CD8-positive, alpha-beta memory T cell (primary cell): ENCODE results near the gene NPBWR2. TPM values are rescaled to one million over a fixed set of nuclear protein-coding genes. Genes with fewer than 3 reads are reported as not detected.
A peak's percentile ranks its signal among the peaks of the same experiment; 100 is the strongest.

Experiments used
- CTCF ChIA-PET: fragments of 350-600 bp; sonication (Branson Sonifier 250); formaldehyde crosslinking; loops from one replicate; lab custom pipeline; 2021; ENCODE audit warnings: antibody characterized with exemption; lab: Charles Lee
- POLR2A ChIA-PET: fragments of 350-600 bp; sonication (Branson Sonifier 250); formaldehyde crosslinking; loops from one replicate; lab custom pipeline; 2021; ENCODE audit warnings: antibody characterized with exemption; lab: Charles Lee
- DNase-seq, 5 donors: peaks; one replicate each; pipeline versions ENCODE4 v3.0.0 to v3.0.0-alpha.2; 2020 to 2022; ENCODE audit warnings: mixed read lengths in 1 of 5
- H3K27ac ChIP-seq: one replicate; pipeline ENCODE4 v1.7.0; 2013; ENCODE audit warnings: low read depth, mild to moderate bottlenecking, low read length, moderate library complexity
- H3K27me3 ChIP-seq: 2 replicates; pipeline ENCODE4 v1.7.0; 2013; ENCODE audit warnings: low read length, mild to moderate bottlenecking; ENCODE audit not compliant: insufficient read depth, poor library complexity, severe bottlenecking
- H3K36me3 ChIP-seq: 2 replicates; pipeline ENCODE4 v1.7.0; 2013; ENCODE audit warnings: mild to moderate bottlenecking, low read length, moderate library complexity; ENCODE audit not compliant: insufficient read depth
- H3K4me1 ChIP-seq: 2 replicates; pipeline ENCODE4 v1.7.0; 2013; ENCODE audit warnings: mild to moderate bottlenecking, low read length, moderate library complexity; ENCODE audit not compliant: insufficient read depth
- H3K4me3 ChIP-seq: 2 replicates; pipeline ENCODE4 v1.7.0; 2013; ENCODE audit warnings: mild to moderate bottlenecking, low read length
- H3K9me3 ChIP-seq: 2 replicates; pipeline ENCODE4 v1.7.0; 2013; ENCODE audit warnings: mild to moderate bottlenecking, low read length
- H3K27ac Mint-ChIP-seq, 8 donors: one replicate each; pipeline ENCODE4 v1.8.0; 2020 to 2021; ENCODE audit warnings: mixed read lengths in 8 of 8, mild to moderate bottlenecking in 6 of 8, inconsistent platforms in 3 of 8, moderate library complexity in 3 of 8
- H3K27me3 Mint-ChIP-seq, 2 donors: one replicate each; pipeline ENCODE4 v1.8.0; 2020 to 2021; ENCODE audit warnings: mixed read lengths in 2 of 2, mild to moderate bottlenecking in 1 of 2, moderate library complexity in 1 of 2
- H3K36me3 Mint-ChIP-seq, 3 donors: one replicate each; pipeline ENCODE4 v1.8.0; 2020 to 2021; ENCODE audit warnings: mixed read lengths in 3 of 3, inconsistent platforms in 1 of 3, mild to moderate bottlenecking in 1 of 3
- H3K4me1 Mint-ChIP-seq, 3 donors: one replicate each; pipeline ENCODE4 v1.8.0; 2020 to 2021; ENCODE audit warnings: mixed read lengths in 3 of 3, inconsistent platforms in 1 of 3, mild to moderate bottlenecking in 1 of 3
- H3K4me3 Mint-ChIP-seq, 7 donors: one replicate each; pipeline ENCODE4 v1.8.0; 2020 to 2021; ENCODE audit warnings: mixed read lengths in 7 of 7, mild to moderate bottlenecking in 6 of 7, moderate library complexity in 4 of 7, inconsistent platforms in 2 of 7
- H3K9me3 Mint-ChIP-seq, 5 donors: one replicate each; pipeline ENCODE4 v1.8.0; 2020 to 2022; ENCODE audit warnings: mixed read lengths in 5 of 5, mild to moderate bottlenecking in 3 of 5, moderate library complexity in 2 of 5, inconsistent platforms in 1 of 5
- polyA plus RNA-seq: library from polyadenylated mRNA; unstranded; fragments of 300-500 nt; fragmentation: Illumina TruSeq; gene quantifications from one replicate; pipeline ENCODE4 v1.2.3, GENCODE V29; 2021
- total RNA-seq, 2 experiments: library from RNA; stranded (reverse); gene quantifications; one replicate each; pipeline ENCODE4 v1.2.3, GENCODE V29; 2021

NPBWR2 gene
- total and polyA plus RNA-seq, 3 experiments from 2014 or later = not detected

DNA sequence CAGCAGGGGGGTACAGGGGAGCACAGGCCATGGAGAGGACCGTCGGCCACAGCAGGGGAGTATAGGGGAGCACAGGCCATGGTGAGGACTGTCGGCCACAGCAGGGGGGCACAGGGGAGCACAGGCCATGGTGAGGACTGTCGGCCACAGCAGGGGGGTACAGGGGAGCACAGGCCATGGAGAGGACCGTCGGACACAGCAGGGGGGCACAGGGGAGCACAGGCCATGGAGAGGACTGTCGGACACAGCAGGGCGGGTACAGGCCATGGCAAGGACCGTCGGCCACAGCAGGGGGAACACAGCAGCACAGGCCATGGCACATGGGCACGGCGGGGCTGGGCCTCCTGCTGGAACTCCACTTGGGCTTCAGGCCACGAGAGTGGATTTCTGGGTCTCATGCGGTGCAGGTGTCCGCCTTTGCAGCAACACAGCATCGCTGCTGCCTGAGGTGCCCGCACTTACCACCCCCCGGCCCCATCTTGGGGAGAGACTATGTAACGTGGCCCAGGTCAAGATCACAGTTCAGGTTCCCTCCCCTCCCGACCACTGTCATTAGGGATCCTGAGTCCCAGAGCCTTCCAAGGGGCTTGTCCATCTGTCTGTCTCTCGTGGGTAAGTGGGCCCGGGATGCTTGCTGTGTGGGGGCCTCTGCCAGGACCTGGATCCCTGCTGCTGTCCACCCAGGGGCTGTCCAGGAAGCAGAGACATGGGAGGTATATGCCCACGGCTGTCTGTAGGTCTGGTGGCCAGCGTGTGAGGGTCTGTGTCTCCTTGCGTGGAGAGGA lies 2.5 kb downstream of the NPBWR2 start:
- Mint-ChIP-seq H3K27ac (no peak overlapping the region), H3K9me3 (no peaks in the 10 kb centered on the region), H3K4me3 (no peak overlapping the region), H3K4me1 (peaks cover 0 to 29% (median 13%) of the 10 kb centered on the region in 3 donors), H3K36me3 (no peaks in the 10 kb centered on the region), H3K27me3 (peaks cover 9 to 23% of the 10 kb centered on the region in 2 donors)
- no peak overlapping the region for H3K27ac ChIP-seq
- CTCF ChIA-PET = no interaction called here
- POLR2A ChIA-PET = no interaction called here
- H3K9me3 ChIP-seq = no peaks in the 10 kb centered on the region
- H3K36me3 ChIP-seq = no peaks in the 10 kb centered on the region
- H3K27me3 ChIP-seq = peaks cover 7% of the 10 kb centered on the region
- no peak overlapping the region for H3K4me3 ChIP-seq
- DNase-seq = no peak
- H3K4me1 ChIP-seq = peaks cover 6% of the 10 kb centered on the region

DNA sequence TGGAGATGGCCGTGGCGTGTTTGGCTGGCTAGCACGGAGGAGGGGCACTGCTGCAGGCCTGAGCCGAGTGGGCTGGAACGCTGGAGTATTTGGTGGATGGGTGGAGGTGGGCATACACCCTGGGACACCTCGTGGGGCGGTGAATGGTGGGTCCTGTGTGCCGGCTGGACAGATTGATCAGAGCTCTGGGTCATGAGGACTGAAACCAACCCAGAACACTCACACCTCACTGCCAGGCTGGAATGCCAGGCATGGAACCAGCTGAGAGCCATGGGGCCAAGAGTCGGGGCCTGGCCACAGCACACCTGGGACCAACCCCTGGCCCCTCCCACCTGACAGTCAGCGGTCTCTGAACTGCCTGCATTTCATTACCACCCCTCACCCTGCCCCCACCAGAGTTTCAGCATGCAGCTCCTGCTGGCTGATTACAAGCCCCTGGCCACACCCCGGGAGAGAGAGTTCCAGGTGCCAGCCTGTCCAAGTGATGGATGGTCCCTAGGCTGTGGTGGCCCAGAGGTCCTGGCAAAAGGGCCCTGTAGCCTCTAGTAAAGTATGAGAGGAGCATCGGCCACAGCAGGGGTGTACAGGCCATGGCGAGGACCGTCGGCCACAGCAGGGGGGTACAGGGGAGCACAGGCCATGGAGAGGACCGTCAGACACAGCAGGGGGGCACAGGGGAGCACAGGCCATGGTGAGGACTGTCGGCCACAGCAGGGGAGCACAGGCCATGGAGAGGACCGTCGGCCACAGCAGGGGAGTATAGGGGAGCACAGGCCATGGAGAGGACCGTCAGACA lies 3.3 kb downstream of the NPBWR2 start:
- POLR2A ChIA-PET = no interaction called here
- no peak for DNase-seq

DNA sequence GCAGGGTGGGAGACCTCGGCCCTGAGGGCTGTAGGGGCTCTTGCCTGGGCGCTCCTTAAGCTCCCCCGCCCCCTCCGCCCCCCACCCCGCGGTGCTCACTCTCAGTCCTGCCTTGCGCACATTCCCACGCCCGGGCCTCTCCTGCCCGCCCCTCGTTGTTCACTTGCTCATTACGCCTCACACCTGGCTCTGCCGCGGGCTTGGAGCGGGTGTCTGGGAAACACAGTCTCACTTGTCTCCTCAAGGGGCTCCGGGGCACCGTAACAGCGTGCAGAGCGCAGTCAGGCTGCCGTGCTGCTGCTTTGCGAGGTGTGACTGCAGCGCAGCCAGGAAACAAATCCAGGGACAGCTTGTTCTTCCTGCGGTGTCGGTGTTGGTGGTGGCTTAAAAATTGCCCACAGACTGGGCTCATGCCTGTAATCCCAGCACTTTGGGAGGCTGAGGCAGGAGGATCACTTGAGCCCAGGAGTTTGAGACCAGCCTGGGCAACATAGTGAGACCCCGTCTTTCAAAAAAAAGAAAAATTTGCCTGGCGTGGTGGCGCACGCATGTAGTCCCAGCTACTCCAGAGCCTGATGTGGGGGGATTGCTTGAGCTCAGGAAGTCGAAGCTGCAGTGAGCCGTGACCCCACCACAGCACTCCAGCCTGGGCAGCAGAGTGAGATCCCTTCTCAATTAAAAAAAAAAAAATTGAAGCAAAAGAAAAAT lies 4.6 kb downstream of the NPBWR2 start:
- CTCF ChIA-PET = interaction anchor here (1.8 to 2.7 kb wide), 2 partner anchors 8 to 19 kb away, joined by 5 to 13 read pairs; partner anchors contain the start of gene LKAAEAR1
- Histone ChIP-seq H3K27ac (no peak overlapping the region), H3K27me3 (peaks cover 7% of the 10 kb centered on the region), H3K4me3 (no peak overlapping the region), H3K4me1 (peaks cover 6% of the 10 kb centered on the region), H3K36me3 (no peaks in the 10 kb centered on the region), H3K9me3 (no peaks in the 10 kb centered on the region)
- POLR2A ChIA-PET = no interaction called here
- H3K36me3 Mint-ChIP-seq = no peaks in the 10 kb centered on the region
- H3K27me3 Mint-ChIP-seq = peaks cover 9 to 21% of the 10 kb centered on the region in 2 donors
- peak overlapping the region in 6 of 7 donors; percentile 19 to 79 (median 48) for H3K4me3 Mint-ChIP-seq
- DNase-seq = peak in 1 of 5 donors; percentile 41
- no peaks in the 10 kb centered on the region for H3K9me3 Mint-ChIP-seq
- H3K27ac Mint-ChIP-seq = peak overlapping the region in 2 of 8 donors; percentile 38 to 66
- peaks cover 0 to 27% (median 11%) of the 10 kb centered on the region in 3 donors for H3K4me1 Mint-ChIP-seq

More for the DNA sequence above, 3.3 kb downstream of the NPBWR2 start:
- Mint-ChIP-seq H3K4me1 (peaks cover 0 to 31% (median 13%) of the 10 kb centered on the region in 3 donors), H3K9me3 (no peaks in the 10 kb centered on the region), H3K36me3 (no peaks in the 10 kb centered on the region), H3K27me3 (peaks cover 9 to 23% of the 10 kb centered on the region in 2 donors), H3K27ac (peak overlapping the region in 1 of 8 donors; percentile 42), H3K4me3 (peak overlapping the region in 1 of 7 donors; percentile 24)
- no peak overlapping the region for H3K4me3 ChIP-seq
- peaks cover 6% of the 10 kb centered on the region for H3K4me1 ChIP-seq
- H3K36me3 ChIP-seq = no peaks in the 10 kb centered on the region
- no peaks in the 10 kb centered on the region for H3K9me3 ChIP-seq
- H3K27me3 ChIP-seq = peaks cover 7% of the 10 kb centered on the region
- no peak overlapping the region for H3K27ac ChIP-seq
- CTCF ChIA-PET = no interaction called here

DNA sequence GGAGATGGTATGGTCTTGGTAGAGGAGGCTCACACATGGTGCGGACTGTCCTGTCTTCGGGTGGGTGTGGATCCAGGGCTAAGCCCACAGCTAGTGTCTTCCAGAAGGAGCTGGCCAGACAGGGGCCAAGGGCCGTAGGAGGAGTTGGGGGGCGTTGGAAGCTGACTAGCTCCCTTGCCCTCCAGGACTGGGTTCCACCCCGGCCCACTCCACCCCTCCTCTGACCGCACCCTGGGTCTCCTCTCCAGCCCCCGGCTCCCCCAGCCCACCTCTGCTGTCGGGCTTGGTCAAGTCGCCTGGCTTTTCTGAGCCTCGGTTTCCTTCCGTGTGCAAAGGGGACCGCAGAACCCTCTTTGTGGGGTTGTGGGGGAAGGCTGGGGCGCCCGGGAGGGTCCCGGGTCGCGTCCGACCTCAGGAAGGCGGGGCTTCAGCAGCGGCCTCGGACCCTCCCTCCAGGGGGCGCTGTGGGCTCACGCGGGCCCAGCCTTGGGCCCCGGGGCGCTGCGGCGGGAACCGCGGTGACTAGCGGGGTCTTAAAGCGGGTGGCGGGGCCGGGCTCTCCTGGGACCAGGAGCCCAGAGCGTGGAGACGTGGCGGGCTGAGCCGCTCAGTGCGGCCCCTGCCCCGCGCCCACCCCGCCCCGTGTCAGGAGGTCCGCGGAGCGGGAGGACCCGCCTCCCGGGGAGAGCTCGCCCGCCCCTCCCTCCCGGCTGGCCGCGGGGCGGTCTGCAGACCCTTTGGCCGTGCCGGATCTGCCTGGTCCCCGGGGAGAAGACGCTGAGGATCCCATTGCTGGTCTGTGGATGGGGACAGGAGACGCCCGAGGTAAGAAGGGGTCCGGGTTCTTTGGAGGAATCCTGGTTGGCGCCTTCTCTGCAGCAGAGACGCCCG lies 5.4 kb downstream of the NPBWR2 start:
- H3K27ac Mint-ChIP-seq = peak overlapping the region in 3 of 8 donors; percentile 19 to 72 (median 27)
- peak; percentile 50 to 69 (median 61) for DNase-seq
- H3K9me3 Mint-ChIP-seq = no peaks in the 10 kb centered on the region
- Histone ChIP-seq H3K27ac (no peak overlapping the region), H3K4me1 (peaks cover 6% of the 10 kb centered on the region), H3K27me3 (peaks cover 7% of the 10 kb centered on the region), H3K36me3 (no peaks in the 10 kb centered on the region), H3K4me3 (no peak overlapping the region), H3K9me3 (no peaks in the 10 kb centered on the region)
- peaks cover 9 to 21% of the 10 kb centered on the region in 2 donors for H3K27me3 Mint-ChIP-seq
- ChIA-PET POLR2A (no interaction called here), CTCF (interaction anchor here (1.0 to 2.7 kb wide), 4 partner anchors 8 to 25 kb away, joined by 3 to 13 read pairs (median 6); partner anchors contain the start of gene LKAAEAR1)
- no peaks in the 10 kb centered on the region for H3K36me3 Mint-ChIP-seq
- H3K4me3 Mint-ChIP-seq = peak overlapping the region in 4 of 7 donors; percentile 33 to 72 (median 60)
- H3K4me1 Mint-ChIP-seq = peaks cover 0 to 27% (median 11%) of the 10 kb centered on the region in 3 donors

DNA sequence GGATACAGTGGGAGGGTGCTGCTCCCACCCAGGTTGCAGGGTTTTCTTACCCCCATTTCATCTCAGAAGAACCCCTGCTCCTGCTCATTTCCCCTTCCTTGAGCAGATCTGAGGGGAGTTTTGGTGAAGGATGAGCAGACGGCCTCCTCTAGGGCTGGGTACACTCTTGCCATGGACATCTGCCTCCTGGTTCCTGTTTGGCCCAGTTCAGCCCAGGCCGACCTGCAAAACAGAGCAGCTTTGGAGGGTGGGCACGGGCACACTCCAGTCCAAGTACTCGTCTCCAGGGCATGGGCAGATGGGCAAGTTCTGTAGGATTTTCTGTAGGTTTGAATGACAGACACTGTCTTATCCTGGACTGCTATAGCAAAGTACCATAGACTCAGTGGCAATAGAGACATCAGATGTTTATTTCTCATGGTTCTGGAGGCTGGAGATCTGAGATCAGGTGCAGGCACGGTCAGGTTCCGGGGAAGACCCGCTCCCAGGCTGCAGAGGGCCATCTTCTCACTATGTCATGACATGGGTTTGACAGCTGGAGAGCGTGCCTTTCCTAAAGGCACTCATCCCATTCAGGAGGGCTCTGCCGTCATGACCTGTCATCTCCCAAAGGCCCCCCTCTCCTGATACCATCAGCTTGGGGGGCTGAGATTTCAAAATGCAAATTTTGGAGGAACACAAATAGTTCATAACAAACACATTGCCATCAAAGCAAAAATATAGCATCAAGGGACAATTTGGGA lies 6.2 kb downstream of the NPBWR2 start:
- Histone ChIP-seq H3K27ac (no peak overlapping the region), H3K27me3 (peaks cover 7% of the 10 kb centered on the region), H3K4me1 (peaks cover 6% of the 10 kb centered on the region), H3K4me3 (no peak overlapping the region), H3K9me3 (no peaks in the 10 kb centered on the region), H3K36me3 (no peaks in the 10 kb centered on the region)
- H3K4me3 Mint-ChIP-seq = peak overlapping the region in 5 of 7 donors; percentile 9 to 72 (median 48)
- H3K27me3 Mint-ChIP-seq = peaks cover 9 to 21% of the 10 kb centered on the region in 2 donors
- no peak for DNase-seq
- peak overlapping the region in 4 of 8 donors; percentile 19 to 72 (median 32) for H3K27ac Mint-ChIP-seq
- POLR2A ChIA-PET = no interaction called here
- H3K4me1 Mint-ChIP-seq = peaks cover 0 to 27% (median 11%) of the 10 kb centered on the region in 3 donors
- CTCF ChIA-PET = interaction anchor here (1.0 to 2.7 kb wide), 4 partner anchors 9 to 24 kb away, joined by 3 to 13 read pairs (median 6); partner anchors contain the start of gene LKAAEAR1
- peaks cover 0 to 2% (median 0%) of the 10 kb centered on the region in 3 donors for H3K36me3 Mint-ChIP-seq
- no peaks in the 10 kb centered on the region for H3K9me3 Mint-ChIP-seq

DNA sequence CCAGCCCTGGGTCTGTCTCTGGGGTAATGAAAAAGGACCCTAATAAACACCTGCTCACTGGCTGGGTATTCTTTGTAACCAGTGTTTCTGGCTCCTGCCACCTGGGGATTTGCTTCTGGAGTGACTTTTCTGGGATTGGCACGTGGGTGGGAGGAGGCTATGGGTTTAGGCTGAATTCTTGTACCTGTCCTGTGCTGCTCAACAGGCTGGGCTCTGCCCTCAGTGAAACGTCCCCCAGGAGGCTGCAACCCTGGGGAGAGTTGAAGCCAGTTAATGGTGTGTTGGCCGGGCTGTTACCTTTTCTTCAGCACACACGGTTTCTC lies 6.8 kb downstream of the NPBWR2 start:
- Histone ChIP-seq H3K27ac (no peak overlapping the region), H3K9me3 (no peaks in the 10 kb centered on the region), H3K27me3 (peaks cover 7% of the 10 kb centered on the region), H3K4me1 (peaks cover 6% of the 10 kb centered on the region), H3K36me3 (no peaks in the 10 kb centered on the region), H3K4me3 (no peak overlapping the region)
- peaks cover 0 to 27% (median 11%) of the 10 kb centered on the region in 3 donors for H3K4me1 Mint-ChIP-seq
- ChIA-PET POLR2A (no interaction called here), CTCF (interaction anchor here (1.1 to 2.7 kb wide), 3 partner anchors 17 to 63 kb away, joined by 5 to 13 read pairs (median 8); partner anchors contain the start of gene LKAAEAR1)
- DNase-seq = no peak
- H3K9me3 Mint-ChIP-seq = no peaks in the 10 kb centered on the region
- H3K27ac Mint-ChIP-seq = peak overlapping the region in 2 of 8 donors; percentile 26 to 60
- H3K27me3 Mint-ChIP-seq = peaks cover 9 to 21% of the 10 kb centered on the region in 2 donors
- peaks cover 0 to 2% (median 0%) of the 10 kb centered on the region in 3 donors for H3K36me3 Mint-ChIP-seq
- H3K4me3 Mint-ChIP-seq = peak overlapping the region in 2 of 7 donors; percentile 28 to 71
